ENCODE data around the gene LAMB1.
"Not testable (repeated sequence)": the region's sequence is repeated elsewhere in the genome, so short reads cannot be mapped to it uniquely, and the experiment has no call there.

LAMB1 gene

DNA sequence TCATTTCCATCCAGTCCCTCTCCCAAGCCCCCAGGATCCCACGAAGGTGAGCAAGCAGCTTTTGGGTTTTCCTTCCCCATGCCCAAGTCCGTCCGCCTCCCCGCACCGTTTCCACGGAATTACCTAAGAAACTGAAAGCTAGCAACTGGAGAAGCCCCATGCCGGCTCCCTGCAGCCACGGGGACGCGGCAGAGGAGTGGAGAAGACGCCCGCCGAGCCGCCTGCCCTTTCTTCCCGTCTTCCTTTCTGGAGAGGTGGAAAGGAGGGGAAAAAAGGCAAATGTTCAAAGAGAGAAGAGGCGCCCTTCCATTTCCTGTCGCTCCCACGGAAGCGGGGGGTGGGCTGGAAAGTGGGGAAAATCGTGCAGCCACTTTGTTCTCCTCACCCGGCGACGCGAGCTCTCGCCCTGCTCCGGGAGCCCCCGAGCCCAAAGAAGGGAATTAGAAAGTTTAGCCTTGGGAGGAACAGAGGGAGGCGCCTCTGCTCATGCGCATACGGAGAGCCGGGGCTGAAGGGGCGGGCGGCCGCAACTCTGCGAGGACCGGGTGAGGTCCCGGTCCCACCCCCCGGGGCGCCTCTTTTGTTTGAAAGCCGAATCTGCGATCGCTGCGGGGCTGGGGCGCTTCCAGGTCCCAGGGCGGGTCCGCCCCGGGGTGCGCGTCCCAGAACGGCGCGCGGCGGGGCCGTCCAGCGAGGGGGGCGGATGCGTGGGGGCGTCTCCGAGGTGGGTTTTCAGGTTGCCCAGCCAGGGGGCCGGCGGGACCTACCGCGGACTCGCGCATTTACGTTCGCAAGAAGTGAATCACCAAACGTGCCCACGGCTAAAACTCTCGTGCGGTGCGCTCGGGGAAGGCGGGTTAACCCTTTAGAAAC lies at the start of gene LAMB1:
Gene LAMB1, minus strand, starts transcription at position 436 of the 873 bp plus-strand sequence. Its CDS starts 276 bp downstream, at position 160.
- DNase-seq: peak; percentile 86

DNA sequence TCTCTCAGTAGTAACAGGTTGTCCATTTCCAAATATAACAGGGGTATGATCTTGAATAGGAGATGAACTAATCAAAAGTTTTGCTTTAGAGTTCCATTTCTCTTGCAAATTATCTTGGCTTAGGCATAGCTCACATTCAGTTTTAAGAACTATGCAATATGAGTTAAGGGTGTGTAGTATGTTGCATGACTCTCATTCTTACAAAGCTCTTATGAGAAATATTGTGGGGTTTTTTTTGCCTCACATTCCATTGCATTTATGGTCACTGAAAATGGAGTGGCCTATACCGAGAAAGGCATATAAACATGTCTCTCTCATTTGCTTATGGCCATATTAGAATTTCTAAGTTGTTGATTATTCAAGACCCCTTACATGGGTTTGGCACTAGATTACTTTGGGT lies 48.5 kb upstream of the LAMB1 start:
- no peak for DNase-seq

DNA sequence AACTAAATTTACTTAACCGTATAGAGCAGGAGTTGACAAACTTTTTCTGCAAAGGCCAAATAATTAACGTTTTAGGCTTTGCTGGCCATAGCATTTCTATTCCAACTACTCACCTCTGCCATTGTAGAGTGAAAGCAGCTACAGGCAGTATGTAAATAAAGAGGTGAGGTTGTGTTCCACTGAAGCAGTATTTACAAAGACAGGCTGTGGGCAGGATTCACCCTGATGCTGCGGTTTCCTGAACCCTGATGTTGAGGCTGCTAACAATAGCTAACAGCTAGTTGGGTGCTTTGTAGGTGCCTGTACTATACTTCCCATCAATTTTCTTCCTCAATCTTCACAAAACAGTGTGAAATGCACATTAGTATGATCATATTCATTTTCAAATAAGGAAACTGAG lies 47.0 kb upstream of the LAMB1 start:
- no peak for DNase-seq

DNA sequence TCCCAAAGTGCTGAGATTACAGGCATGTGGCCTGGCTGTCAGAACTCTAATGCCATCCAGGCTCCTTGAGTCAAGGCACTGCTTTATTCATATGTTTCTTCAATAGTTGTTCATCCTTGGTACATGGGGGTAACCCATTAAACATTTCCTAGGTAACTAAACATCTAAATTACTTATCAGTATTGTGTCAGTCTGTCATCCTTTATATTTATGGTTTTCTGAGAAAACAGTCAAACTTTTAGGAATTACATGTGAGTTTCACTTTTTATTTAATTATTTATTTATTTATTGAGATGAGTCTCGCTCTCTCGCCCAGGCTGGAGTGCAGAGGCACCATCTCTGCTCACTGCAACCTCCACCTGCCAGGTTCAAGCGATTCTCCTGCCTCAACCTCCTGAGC lies 45.5 kb upstream of the LAMB1 start:
- DNase-seq: no peak

DNA sequence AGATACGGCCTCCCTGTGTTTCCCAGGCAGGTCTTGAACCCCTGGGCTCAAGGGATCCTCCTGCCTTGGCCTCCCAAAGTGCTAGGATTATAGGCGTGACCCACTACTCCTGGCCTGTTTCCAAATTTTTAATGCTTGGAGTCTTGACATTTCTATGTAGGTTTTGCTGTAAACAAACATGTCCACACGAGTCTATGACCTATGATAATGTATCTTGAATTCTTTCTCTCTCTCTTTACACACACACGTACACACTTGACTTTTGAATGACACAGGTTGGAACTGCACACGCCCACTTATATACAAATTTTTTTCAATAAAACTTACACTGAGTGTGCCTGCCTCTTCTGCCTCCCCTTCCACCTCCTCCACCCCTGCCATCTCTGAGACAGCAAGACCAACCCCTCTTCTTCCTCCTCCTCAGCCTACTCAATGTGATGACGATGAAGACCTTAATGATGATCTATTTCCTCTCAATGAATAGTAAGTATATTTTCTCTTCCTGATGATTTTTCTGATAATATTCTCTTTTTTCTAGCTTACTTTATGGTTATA lies 44.1 kb upstream of the LAMB1 start:
- no peak for DNase-seq

DNA sequence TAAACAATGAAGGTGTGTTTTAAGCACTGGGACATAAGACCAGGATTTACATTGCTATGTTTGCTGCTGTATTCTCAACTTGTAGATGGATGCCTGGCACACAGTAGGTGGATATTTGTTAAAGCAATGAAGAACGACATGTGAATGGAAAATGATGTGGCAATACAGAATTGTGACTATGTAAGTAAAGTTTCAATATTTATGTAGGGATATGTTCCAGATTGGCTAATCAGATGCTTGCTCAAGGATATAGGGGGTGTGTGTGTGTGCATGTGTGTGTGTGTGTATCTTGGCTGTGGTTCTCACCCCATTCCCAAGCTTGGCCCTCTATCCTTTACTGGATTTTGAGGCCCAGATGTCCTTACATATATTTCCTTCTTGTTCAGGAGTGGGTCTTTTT lies 42.7 kb upstream of the LAMB1 start:
- no peak for DNase-seq

DNA sequence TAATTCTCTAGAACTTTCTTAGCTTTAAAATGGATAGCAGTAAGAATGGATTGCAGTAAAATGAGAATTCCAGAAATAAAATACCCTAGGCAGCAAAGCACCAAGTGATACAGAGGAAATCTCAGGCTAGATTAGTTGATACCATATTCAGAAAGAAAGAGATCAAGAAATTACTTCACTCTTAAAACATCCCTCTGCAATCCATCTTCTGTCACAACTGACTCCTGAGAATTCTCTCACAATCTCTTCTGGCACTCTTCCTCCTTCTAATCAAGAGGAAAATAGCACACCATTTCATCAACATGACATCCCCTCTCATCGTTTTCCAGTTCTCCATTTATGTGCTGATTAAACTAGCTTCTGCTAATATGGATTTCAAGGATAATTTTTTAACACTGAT lies 42.2 kb upstream of the LAMB1 start:
- no peak for DNase-seq

DNA sequence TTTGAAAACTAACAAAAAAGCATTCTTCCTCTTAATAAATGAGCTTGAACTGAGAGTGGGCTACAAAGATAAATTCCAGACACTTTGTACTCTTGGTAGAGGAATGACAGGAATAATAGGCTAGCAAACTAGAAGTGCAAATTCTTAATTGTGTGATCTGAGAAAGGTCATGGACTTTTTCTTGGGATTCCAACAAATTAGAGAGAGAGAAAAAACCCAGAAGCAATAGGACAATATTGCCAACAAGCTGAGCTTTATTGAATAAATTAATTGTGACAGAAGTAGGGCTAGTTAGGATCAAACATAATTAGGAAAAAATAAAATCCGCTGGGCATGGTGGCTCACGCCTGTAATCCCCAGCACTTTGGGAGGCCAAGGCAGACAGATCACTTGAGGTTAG lies 41.4 kb upstream of the LAMB1 start:
- DNase-seq: peak; percentile 64

DNA sequence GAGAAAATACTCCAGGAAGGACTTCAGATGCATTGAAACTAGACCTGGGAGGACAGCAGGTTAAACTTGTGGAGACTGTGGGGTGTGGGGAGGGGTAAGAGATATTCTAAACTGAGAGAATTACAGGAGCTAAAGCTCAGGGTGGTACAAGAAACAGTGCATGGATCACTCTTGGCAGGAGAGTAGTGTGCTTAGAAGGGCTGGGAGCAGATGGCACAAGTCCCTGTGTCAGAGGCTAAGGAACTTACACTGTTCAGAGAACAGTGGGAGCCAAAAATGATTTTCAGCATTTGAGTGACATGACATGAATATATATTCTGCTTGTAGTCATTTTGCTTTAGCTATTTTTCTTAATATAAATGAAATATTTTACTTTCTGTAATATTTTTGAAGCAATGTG lies 36.0 kb upstream of the LAMB1 start:
- no peak for DNase-seq

DNA sequence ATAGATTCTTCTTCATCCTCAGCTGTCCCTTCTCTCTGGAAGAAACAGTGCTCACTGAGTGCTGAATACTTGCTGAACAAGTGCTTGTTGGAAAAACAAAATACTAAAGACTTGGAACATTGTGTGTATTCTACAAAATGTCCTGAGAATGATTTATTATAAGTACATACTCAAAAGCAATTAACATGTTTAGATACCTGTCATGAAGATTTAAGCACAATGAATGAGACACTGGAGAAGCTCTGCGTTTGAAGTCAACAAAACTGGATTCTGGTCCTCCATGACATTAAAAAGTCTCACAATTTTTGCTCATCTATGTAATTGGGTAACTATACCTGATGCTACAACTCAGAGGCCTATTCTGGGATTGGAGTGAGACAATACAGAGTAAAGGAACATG lies 34.8 kb upstream of the LAMB1 start:
- no peak for DNase-seq

DNA sequence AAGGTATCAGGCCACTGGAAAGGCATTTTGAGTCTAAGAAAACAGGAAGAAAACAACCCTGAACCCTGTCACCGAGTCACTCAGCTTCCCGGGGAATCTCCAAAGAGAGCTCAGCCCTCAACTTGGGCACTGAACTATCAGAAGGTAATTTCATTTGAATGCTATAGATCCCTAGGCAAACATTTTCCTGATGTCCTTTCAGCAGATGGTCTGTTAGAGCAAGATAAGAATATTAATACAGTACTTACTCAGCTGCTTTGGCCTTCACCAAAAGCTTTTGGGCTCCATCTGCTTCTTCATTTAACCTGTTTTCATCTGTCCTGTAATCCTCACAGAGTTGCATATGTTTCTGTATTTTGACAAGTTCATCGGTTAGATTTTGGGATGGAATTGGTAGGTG lies 34.2 kb upstream of the LAMB1 start:
- DNase-seq: no peak

DNA sequence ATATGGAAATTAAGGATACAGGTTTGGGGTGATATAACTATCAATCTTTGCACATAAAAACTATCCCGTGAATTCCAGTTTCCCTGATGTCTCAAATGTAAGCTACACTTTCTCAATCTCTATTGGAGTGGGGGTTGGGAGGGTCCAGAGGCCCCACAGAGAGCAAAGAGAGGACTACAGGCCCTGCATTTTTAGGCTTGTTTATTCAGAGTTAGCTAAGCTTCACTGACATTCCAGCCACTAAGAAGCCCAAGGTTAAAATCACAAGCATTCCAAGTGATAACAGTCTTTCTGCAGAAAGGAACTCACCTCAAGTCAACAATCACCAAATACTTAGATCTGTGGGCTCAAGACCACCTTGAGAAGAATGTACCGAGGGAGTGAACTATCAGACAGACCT lies 31.6 kb upstream of the LAMB1 start:
- DNase-seq: no peak

DNA sequence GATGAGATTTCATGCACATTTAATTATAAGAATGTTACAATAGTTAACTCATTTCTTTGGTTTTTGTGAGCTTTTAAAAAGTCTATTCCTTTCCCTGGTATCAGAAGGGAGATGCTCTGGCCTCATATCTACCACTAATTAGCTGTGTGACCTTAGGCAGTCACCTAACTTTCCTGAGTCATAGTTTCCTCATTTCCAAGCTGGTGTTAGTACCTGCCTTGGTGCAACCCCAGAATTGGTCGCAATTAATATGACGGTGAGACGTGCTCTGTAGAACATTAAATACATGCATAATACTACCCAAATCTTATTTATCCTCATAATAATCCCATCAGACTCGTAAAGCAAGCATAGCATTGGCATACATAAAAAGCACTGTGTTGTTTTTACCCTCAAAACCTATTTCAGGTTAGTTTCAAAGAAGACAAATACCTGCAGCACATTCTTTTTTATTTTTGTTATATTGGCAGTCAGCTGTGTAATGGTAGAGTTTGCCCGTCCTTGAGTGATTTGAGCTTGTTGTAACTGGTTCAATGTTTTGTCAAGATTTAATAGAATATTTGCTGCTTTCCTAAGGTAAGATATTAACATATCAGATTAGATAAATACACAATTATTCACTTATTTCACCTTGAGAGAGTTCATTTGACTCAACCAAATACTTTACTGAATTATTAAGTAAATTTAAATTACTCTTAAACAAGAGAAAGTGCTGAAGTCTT lies 31.0 kb upstream of the LAMB1 start:
- DNase-seq: no peak

DNA sequence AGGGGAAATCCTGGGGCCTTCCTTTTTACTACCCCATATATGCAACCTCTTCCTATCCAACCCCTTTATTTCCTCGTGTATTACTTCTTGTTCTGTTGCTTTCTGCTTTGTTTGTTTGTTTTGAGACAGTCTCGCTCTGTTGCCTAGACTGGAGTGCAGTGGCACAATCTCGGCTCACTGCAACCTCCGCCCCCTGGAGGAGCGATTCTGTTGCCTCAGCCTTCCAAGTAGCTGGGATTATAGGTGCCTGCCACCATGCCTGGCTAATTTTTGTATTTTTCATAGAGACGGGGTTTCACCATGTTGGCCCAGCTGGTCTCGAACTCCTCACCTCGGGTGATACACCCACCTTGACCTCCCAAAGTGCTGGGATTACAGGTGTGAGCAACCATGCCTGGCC lies 30.3 kb upstream of the LAMB1 start:
- DNase-seq: not testable (repeated sequence)

DNA sequence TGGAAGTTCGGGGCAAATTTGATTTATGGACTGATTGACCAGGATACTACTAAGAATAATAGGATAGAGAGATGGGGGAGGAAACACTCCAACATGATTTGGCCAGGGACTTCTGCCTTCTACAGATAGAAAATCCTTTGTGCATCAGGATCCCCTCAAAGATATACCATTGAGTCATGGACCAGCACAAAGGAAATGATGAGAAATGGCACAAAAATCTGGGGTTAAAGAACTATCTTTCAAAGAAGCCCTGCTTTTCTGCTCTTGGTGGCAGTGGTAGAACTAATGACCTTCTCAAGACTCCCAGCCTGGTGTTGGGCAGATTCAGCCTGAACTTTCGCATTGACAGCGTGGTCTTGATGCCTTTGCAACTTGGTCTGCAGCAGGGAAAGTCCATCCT lies 27.6 kb upstream of the LAMB1 start:
- no peak for DNase-seq

DNA sequence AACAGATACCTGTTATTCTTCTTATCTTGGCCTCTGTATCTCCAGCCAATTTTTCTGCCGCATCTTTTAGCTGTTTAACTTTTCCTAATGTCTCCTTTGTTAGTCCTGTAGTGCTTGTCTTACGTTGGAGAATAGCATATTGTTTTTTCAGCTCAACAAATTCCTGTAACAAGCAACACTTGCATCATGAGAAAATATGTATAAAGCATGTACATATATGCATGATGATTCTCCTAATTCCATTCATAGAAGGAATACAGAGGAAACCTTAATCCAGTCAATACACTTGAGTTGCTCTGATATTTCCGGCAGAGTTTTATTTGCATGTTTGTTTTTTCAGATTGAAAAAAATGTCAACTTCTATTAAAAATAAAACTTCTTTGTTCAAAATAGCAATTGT lies 26.1 kb upstream of the LAMB1 start:
- no peak for DNase-seq

DNA sequence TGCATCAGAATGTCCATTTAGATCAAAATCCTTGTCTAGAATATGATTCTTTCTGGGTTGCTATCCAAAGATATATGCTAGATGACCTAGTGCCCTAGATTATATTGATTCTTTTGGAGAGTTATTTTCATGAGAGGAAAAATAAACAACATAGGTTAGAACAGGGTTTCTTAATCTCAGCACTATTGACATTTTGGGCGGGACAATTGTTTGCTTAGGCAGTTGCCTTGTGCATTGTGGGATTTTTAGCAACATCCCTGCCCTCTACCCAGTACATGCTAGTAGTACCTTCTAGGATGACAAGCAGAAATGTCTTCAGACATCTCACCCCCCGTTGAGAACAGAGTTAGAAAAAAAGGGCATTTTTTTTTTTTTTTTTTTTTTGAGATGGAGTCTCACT lies 25.1 kb upstream of the LAMB1 start:
- DNase-seq: no peak

DNA sequence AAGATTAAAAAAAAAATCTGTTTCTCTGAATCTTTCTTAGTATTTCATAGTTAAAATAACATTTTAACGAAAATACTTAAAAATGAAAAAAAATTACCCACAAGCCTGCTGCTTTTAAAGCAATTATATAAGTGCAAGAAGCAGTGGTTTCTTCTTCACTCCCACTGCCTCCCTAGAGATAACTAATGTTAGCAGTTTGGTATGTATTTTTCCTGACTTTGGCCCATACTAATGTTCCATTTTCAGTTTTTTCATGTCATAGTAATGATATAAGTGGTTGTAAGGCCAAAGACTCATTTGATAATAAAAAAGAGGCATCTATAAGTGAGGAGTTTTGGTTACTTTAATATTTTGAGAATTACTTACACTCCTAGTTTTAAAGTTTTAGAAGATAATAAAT lies 24.3 kb upstream of the LAMB1 start:
- no peak for DNase-seq

DNA sequence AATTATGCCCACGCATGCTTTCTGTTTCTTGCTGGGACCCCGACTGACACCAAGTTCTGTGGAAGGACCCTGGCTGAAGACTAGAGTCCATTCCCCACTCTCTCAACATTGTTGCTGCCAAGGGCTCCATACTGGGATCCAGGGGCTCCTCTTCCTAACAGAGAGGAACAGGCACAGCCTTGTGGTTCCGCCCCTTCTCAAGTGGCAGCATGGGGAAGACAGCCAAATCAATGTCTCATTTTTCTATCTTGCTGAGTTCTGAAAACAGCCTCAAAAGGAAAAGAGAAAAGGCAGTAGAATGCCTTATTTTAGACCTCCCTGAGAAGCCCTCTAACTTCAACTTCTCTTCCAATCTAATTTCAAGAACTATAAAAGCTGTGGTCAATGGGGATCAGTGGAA lies 23.7 kb upstream of the LAMB1 start:
- no peak for DNase-seq

DNA sequence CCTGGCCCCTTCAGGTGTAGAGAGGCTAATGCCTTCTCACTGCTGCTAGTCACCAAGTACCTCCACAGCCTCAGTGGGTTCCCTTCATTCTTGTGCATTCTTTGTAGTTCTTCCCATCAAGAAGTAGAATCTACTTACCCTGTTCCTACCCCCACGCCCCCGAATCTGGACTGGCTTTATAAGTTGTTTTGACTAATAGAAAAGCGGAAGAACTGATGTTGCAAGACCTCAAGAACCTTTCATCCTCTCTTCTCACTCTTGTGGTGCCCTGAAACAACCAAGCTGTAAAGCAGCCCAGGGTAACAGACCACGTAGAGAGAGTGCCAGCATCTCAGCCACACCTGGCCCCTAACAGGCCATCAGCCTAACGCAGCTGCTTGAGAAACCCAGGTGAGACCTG lies 23.2 kb upstream of the LAMB1 start:
- no peak for DNase-seq

DNA sequence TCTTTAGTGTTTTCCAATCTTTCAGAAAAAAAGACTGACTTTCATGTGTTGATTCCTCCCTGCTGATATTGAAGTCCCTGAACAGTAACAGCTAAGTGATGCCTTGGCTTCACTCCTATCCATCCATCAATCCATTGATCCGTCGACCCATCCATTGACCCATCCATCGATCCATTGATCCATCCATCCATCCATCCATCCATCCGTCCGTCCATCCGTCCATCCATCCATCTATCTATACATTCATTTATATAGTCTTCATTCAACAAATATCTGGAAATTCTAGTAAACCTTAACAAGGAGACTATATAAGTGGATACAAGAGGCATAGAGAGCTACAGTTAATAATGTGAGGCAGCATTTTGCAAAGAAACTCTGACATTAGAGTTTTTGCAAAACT lies 21.6 kb upstream of the LAMB1 start:
- no peak for DNase-seq

DNA sequence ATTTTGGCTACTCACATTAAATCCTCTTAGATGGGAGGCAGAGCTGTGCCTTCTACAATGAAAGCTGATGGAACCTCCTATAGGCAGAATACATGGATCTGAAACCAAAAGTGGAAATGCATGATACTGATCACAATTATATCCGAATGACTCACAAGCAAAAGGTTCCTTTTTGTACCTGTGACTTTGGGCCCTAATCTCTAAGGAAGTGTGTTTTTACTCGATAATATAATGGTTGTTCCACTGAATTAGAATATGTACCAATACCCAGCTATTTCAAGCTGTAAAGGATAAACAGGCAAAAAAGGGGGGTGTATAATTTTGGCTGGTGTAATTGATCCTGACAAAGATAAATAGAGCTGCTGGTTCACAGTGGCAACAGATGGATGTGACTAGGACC lies 17.6 kb upstream of the LAMB1 start:
- no peak for DNase-seq

DNA sequence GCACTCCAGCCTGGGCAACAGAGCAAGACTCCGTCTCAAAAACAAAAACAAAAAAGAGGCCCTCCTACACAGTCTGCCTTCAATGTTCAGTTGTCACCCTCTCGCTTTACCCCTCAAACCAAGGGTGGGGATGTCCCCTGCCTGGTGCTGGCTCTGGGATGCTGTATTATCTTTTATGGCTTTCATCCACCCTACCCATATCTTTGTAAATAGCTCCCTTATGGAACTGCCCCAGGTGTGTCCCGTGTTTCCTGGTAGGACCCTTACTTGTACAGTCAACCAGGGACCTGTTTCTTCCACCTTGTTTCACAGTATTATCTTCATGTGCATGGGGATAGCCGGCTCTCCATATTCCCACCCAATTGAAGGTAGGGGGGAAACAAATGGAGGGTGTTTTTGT lies 15.7 kb upstream of the LAMB1 start:
- DNase-seq: no peak

DNA sequence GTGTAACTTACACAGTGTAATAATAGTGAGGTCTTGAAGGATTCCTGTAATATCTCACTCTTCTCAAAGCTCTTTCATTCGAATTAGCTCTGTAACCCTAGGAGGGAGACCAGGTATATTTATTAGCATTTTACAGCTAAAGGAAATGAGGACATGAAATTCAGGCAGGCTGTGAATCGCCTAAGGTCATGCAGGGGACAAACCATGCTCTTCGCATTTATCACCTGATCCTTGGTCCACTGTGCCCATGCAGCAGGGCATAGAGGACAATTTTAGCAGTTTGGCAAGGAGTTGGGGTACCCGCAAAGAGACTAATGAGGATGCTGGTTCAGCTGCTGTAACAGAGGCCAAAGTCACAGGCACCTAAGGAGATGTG lies 14.8 kb upstream of the LAMB1 start:
- DNase-seq: no peak

Data from eye (tissue), 1 donor.